GM19463 (cell line): ENCODE results near the gene ZBED5.

ENCODE experiments used
- ATAC-seq: cut with Tn5 transposase; IDR thresholded peaks from one replicate; pipeline ENCODE4 v1.9.1; 2021; ENCODE audit warnings: mild to moderate bottlenecking, moderate library complexity; ENCODE audit not compliant: unreplicated experiment

Gene ZBED5

GRCh38 chr11:10881892-10882291 is 24.0 kb upstream of the ZBED5 start:
- ATAC-seq, result no peak

DNA sequence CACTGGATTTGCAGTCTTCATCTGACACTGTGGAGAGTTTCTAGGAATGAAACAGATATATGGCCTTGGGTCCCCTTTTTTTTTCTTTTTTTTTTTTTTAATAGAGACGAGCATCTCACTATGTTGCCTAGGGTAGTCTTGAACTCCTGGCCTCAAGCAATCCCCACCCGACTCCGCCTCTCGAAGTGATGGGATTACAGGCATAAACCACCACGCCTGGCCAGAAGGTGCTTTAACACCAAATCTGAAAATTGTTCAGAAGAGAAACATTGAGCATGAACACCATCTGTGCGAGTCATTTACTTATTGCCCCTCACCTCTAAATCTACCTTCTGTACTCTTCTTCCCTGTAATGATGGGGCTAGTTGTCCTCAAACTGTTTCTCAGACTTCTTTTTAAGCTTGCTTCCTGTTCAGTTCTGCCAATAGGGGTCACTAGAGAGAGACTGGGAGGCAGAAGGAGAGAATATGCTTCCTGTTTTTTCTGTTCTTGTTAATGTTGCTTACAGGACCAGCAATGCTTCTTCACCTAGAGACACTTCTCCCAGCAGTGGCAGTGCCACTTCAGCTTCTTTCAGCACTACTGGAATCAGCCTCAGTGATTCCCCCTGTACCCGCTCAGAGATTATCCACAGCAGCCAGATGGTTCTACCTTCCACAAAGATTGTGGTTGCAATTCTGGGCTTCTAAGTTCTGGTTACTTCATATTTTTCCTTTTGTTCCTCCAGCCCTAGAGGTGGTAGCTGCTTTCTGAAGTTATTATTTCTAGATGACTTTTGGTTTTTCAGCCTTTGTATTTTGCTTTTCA is 20.8 kb upstream of the ZBED5 start:
- ATAC-seq, result no peak

- no peak for ATAC-seq
Measured at GRCh38 chr11:10876158-10876557, 18.3 kb upstream of the ZBED5 start.

DNA sequence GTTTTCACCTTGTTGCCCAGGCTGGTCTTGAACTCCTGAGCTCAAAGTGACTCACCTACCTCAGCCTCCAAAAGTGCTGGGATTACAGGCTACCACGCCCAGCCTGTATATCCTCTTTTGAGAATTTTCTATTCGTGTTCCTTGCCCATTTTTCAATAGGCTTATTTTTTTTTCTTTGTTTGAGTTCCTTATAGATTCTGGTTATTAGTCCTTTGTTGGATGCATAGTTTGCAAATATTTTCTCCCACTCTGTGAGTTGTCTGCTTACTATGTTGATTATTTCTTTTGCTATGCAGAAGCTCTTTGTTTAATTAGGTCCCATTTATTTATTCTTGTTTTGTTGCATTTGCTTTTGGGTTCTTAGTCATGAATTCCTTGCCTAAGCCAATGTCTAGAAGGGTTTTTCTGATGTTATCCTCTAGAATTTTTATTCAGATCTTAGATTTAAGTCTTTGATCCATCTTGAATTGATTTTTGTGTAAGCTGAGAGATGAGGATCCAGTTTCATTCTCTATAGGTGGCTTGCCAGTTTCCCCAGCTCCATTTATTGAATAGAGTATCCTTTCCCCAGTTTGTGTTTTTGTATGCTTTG is 17.7 kb upstream of the ZBED5 start:
- ATAC-seq, result no peak

DNA sequence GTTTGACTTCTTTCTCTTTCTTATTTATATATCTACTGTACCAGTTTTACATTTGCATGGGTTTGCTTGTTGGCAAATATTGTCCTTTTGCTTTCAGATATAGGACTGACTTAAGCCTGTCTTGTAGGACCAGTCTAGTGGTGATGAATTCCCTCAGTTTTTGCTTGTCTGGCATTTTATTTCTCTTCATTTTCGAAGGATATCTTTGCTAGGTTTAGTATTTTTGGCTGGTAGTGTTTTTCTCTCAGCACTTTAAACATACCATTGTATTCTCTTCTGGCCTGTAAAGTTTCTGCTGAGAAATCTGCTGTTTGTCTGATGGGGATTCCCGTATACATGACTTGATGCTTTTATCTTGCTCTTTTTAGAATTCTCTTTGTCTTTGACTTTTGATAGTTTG is 14.2 kb upstream of the ZBED5 start:
- no peak for ATAC-seq

GRCh38 chr11:10868352-10868751 is 10.5 kb upstream of the ZBED5 start:
- no peak for ATAC-seq

DNA sequence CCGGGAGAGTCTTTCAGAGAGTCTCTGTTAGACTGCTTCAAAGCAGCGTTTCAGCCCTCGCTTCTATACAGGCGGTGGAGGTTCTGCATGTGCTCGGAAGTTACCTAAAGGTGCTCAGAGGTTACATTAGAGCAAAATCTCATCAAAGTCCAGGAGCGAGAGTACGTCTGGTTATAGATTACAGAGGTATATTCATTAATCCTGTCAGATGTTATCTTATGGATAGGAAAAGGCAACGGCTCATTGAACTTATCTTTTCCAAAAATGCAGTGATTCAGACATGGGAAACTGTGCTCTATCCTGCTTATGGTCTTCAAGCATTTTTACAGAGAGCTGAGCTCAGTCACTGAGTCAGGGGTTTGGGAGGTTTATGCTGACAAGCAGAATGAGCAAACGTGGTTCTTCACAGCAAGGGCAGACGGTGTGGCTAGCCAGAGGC is 9.1 kb upstream of the ZBED5 start:
- no peak for ATAC-seq

DNA sequence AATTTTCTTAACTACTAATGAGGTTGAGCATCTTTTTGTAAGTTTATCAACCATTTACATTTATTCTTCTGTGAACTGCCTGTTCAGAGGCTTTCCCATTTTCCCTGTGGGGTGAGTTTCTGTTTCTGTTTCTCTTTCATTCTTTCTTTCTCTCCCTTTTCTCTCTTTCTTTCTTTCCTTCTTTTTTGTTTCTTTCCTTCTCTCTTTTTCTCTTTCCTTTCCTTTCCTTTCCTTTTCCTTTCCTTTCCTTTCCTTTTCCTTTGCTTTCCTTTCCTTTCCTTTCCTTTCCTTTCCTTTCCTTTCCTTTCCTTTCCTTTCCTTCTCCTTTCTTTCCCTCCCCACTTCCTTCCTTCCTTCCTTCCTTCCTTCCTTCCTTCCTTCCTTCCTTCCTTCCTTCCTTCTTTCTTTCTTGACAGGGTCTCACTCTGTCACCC is 8.0 kb upstream of the ZBED5 start:
- ATAC-seq, result no peak

- ATAC-seq, result no peak
Measured at GRCh38 chr11:10864688-10865087, 6.8 kb upstream of the ZBED5 start.

DNA sequence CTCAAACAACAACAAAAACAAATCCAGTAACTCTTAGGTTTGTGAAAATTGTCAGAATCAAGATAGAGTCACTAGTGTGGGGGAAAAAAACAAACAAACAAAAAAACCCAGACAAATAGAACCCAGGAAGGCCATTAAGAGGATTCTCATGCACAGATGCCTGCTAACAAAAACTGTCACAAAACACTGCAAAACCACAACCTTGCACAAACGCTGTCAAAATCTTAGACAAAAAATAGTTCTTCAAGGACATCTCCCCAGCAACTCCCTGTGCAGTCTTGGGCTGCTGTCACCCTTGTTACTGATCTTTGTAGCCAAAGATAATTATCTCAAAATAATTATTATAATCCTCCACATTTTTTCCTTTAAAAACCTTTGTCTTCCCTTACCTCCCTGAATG is 4.6 kb upstream of the ZBED5 start:
- ATAC-seq, result no peak

DNA sequence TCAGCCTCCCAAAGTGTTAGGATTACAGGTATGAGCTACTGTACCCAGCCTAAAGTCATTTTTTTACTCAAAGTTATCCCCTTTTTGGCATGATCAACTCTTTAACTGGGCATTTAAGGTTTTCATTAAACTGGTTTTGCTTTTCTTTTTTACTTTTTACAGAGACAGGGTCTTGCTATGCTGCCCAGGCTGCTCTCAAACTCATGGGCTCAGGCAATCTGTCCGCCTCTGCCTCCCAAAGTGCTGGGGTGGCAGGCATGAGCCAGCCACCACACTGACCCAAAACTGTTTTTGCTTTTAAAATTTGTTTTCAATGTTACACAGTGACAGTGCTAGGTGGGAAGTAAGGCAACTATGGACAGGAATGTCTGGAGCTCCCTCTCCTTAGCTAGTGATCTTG is 3.9 kb upstream of the ZBED5 start:
- no peak for ATAC-seq

DNA sequence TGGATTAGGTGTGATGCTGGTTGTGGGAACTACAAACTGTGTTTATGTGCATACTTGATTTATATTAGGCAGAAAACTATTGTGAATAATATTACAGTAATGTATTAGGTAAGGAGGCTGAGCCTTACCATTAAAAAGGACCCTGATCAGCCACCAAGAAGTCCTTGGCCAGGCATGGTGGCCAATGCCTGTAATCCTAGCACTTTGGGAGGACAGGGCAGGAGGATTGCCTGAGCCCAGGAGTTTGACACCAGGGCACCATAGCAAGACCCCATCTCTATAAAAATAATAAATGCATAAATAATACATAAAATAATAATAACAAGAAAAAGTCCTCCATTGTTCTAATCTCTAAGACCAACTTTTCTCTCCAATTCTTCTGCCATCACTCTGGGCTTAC is 3.2 kb upstream of the ZBED5 start:
- ATAC-seq, result no peak

- ATAC-seq, result peak; percentile 10
Measured at GRCh38 chr11:10858439-10859325, 829 bp upstream of the ZBED5 start.

DNA sequence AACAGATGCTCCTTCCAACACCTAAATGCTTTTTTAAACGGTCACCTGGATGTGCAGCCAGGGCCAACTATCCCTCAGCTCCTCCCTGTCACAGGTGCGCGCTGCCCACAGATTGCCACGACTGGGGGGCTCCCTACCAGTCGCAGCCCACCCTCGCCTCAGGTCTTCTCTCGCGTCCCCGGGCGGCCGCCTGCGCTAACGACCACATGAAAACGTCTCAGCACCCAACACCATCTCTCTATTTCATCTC is 469 bp downstream of the ZBED5 start:
- peak; percentile 12 for ATAC-seq

GRCh38 chr11:10856689-10857458 is 979 bp downstream of the ZBED5 start:
- peak; percentile 1 for ATAC-seq

DNA sequence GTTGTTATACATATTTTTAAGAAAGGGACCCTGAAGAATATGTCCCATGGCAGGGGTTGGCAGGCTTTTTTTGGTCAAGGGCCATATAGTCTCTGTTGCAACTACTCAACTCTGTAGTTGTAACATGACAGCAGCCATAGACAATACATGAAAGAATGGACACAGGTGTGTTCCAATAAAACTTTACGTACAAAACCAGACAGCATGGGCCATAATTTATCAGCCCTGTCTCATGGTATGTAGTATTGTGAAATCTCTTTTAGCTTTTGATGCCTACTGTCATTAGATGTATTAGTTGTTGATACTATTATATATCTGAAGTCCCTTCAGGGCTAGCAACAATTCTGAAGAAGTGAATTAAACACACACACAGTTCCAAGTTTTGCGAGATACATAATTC is 2.6 kb downstream of the ZBED5 start:
- no peak for ATAC-seq

DNA sequence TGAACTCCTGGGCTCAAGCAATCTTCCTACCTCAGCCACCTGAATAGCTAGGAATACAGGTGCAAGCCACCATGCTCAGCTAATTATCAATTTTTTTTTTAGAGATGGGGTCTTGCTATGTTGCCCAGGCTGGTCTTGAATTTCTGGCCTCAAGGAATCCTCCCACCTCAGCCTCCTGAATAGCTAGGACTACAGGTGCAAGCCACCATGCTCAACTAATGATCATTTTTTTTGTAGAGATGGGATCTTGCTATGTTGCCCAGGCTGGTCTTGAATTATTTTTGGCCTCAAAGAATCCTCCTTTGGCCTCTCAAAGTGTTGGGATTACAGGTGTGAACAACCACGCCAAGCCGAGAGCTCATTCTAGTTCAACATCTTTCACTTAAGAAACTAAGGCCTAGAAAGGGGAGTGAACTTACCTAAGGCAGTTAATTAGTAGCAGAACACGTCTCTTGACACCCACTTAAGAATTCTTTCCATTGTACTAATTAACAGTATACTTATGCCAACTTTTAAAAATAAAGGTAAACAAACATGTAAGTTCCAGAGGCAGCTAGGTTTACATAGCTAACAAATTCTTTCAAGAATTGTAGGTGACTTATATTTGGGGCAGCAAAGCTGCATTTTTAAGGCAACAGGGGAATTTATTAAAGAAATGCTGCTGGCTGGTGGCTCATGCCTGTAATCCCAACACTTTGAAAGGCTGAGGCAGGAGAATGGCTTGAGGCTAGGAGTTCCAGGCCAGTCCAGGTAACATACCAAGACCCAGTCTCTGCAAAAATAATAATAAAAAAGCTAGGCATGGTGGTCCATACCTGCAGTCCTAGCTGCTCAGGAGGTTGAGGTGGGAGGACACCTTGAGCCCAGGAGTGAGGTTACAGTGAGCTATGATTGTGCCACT is 9.6 kb downstream of the ZBED5 start:
- no peak for ATAC-seq

- no peak for ATAC-seq
Measured at GRCh38 chr11:10846660-10847059, 11.2 kb downstream of the ZBED5 start.

GRCh38 chr11:10845589-10845988 is 12.3 kb downstream of the ZBED5 start:
- ATAC-seq, result no peak

DNA sequence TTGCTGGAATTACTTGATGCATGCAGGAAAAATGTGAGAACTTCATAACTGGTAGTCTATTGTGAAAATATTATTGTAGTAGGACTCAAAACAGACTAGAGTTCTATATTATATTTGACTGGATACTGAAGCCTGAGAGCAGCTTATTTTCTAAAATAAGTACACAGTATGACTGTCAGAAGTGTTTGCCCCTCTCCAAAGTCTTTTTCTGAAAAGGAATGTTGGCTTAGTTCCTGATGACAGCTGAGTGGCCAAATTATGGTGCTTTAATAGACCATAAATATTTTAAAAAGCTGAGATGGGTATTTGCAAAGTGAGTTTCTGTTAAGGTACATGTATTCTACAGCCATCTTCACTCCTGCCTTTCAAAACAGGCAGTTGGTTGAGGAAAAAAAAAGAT is 13.1 kb downstream of the ZBED5 start:
- ATAC-seq, result no peak
